Measurements from ENCODE around the gene ATG13.
"Not testable (repeated sequence)": the region's sequence is repeated elsewhere in the genome, so short reads cannot be mapped to it uniquely, and the experiment has no call there.

The ATG13 gene

GRCh38 chr11:46700241-46701077 is 83.1 kb downstream of the ATG13 start, which contains the start of the genes ARHGAP1 and ZNF408:
Gene ARHGAP1, minus strand, starts transcription at chr11:46700619. Its CDS starts 4,512 bp downstream, at chr11:46696107.
Gene ZNF408, plus strand, starts transcription at chr11:46701031. Its CDS starts 17 bp downstream, at chr11:46701048.
- DNase-seq, result peak; percentile 68 to 90

GRCh38 chr11:46701078-46701654 is 83.8 kb downstream of the ATG13 start:
- no peak for DNase-seq

GRCh38 chr11:46705070-46705688 is 87.8 kb downstream of the ATG13 start:
- no peak for DNase-seq

- DNase-seq, result no peak
These were observed 89.5 kb downstream of the ATG13 start for GRCh38 chr11:46706886-46707285.

GRCh38 chr11:46709351-46709750 is 92.0 kb downstream of the ATG13 start:
- not testable (repeated sequence) for DNase-seq

- DNase-seq, result no peak
These were observed 93.5 kb downstream of the ATG13 start for GRCh38 chr11:46710821-46711269.

GRCh38 chr11:46711303-46711702 is 94.0 kb downstream of the ATG13 start:
- DNase-seq, result no peak

GRCh38 chr11:46712874-46713576 is 95.7 kb downstream of the ATG13 start:
- no peak for DNase-seq

GRCh38 chr11:46717825-46718154 is 100.4 kb downstream of the ATG13 start:
- DNase-seq, result not testable (repeated sequence)

GRCh38 chr11:46718155-46719019 is 101.0 kb downstream of the ATG13 start:
- DNase-seq, result no peak

GRCh38 chr11:46719048-46719542 is 101.7 kb downstream of the ATG13 start, which contains the start of gene F2:
Gene F2, plus strand, starts transcription at chr11:46719213. Its CDS starts 23 bp downstream, at chr11:46719236.
- DNase-seq, result no peak

- no peak for DNase-seq
These were observed 102.3 kb downstream of the ATG13 start for GRCh38 chr11:46719543-46720218.

- DNase-seq, result no peak
These were observed 103.9 kb downstream of the ATG13 start for GRCh38 chr11:46721286-46721685.

- DNase-seq, result no peak
These were observed 105.4 kb downstream of the ATG13 start for GRCh38 chr11:46722566-46723358.

- no peak for DNase-seq
These were observed 106.0 kb downstream of the ATG13 start for GRCh38 chr11:46723359-46723680.

GRCh38 chr11:46724088-46724487 is 106.7 kb downstream of the ATG13 start:
- DNase-seq, result no peak

Measured in cerebellar nuclear complex (tissue), 1 donor.